Keratinocyte (primary cell): Measurements from ENCODE around the gene TMED5. TPM values are rescaled to one million over a fixed set of nuclear protein-coding genes. Genes with fewer than 3 reads are reported as not detected.
"Not testable (repeated sequence)": the region's sequence is repeated elsewhere in the genome, so short reads cannot be mapped to it uniquely, and the experiment has no call there.

ENCODE experiments used
- DNase-seq: peaks from one replicate; pipeline ENCODE4 v3.0.0-alpha.2; 2011; ENCODE audit warnings: low read depth, missing footprints, low spot score
- FAIRE-seq: peaks from 2 replicates; lab custom pipeline; 2011; peaks lifted over from hg19 to GRCh38; lab: Jason Lieb, UNC
- H2AFZ ChIP-seq: 2 replicates; pipeline ENCODE4 v1.6.0; 2012; ENCODE audit warnings: low read length, control low read depth, inconsistent platforms; ENCODE audit not compliant: control insufficient read depth
- H3K27ac ChIP-seq: 2 replicates; pipeline ENCODE4 v1.5.1; 2011; ENCODE audit warnings: low read length; ENCODE audit not compliant: control insufficient read depth, insufficient read depth
- H3K27me3 ChIP-seq: 3 replicates; pipeline ENCODE4 v1.6.0; 2011; ENCODE audit warnings: low read length; ENCODE audit not compliant: control insufficient read depth, insufficient read depth; ENCODE audit errors: extremely low read depth
- H3K36me3 ChIP-seq, 2 experiments: 2 replicates in 1 of 2; 3 replicates in 1 of 2; pipeline ENCODE4 v1.5.1; 2011; ENCODE audit warnings: low read length in 2 of 2, mild to moderate bottlenecking in 1 of 2; ENCODE audit not compliant: control insufficient read depth in 2 of 2, insufficient read depth in 2 of 2; ENCODE audit errors: extremely low read depth in 1 of 2
- H3K4me1 ChIP-seq: 3 replicates; pipeline ENCODE4 v1.5.1; 2011; ENCODE audit warnings: low read length; ENCODE audit not compliant: control insufficient read depth, insufficient read depth; ENCODE audit errors: extremely low read depth
- H3K4me2 ChIP-seq: 3 replicates; pipeline ENCODE4 v1.6.0; 2011; ENCODE audit warnings: low read depth, low read length; ENCODE audit not compliant: control insufficient read depth, insufficient read depth; ENCODE audit errors: extremely low read depth
- H3K4me3 ChIP-seq, 3 experiments: fragments of 200-600 bp in 1 of 3; sonication (generic) in 1 of 3; 2 replicates in 2 of 3; 3 replicates in 1 of 3; pipeline ENCODE4 v1.5.1; 2011 to 2016; ENCODE audit warnings: low read length in 3 of 3, mild to moderate bottlenecking in 3 of 3, control low read depth in 2 of 3, inconsistent platforms in 1 of 3, low read depth in 1 of 3, mixed read lengths in 1 of 3, mixed run types in 1 of 3, moderate library complexity in 1 of 3; ENCODE audit not compliant: control insufficient read depth in 2 of 3, insufficient read depth in 2 of 3; ENCODE audit errors: extremely low read depth in 1 of 3
- H3K79me2 ChIP-seq: 2 replicates; pipeline ENCODE4 v1.6.0; 2012; ENCODE audit warnings: low read length; ENCODE audit not compliant: control insufficient read depth, insufficient read depth
- H3K9ac ChIP-seq: 3 replicates; pipeline ENCODE4 v1.6.0; 2011; ENCODE audit warnings: low read length; ENCODE audit not compliant: control insufficient read depth, insufficient read depth; ENCODE audit errors: extremely low read depth
- H3K9me1 ChIP-seq: 3 replicates; pipeline ENCODE4 v1.6.0; 2011; ENCODE audit warnings: low read length; ENCODE audit not compliant: control insufficient read depth, insufficient read depth; ENCODE audit errors: extremely low read depth
- H3K9me3 ChIP-seq: 2 replicates; pipeline ENCODE4 v1.5.1; 2012; ENCODE audit warnings: low read depth, low read length; ENCODE audit not compliant: control insufficient read depth
- H4K20me1 ChIP-seq: 3 replicates; pipeline ENCODE4 v1.6.0; 2011; ENCODE audit warnings: low read length; ENCODE audit not compliant: control insufficient read depth, insufficient read depth; ENCODE audit errors: extremely low read depth
- CTCF ChIP-seq, 3 experiments: IDR thresholded peaks in 1 of 3; conservative IDR thresholded peaks in 1 of 3; optimal IDR thresholded peaks in 1 of 3; 2 replicates in 2 of 3; 3 replicates in 1 of 3; pipeline versions ENCODE3 to v1.5.1; 2011; ENCODE audit warnings: low read length in 3 of 3, mild to moderate bottlenecking in 3 of 3, moderate library complexity in 2 of 3, control low read depth in 1 of 3, inconsistent platforms in 1 of 3; ENCODE audit not compliant: insufficient read depth in 2 of 3; ENCODE audit errors: extremely low read depth in 1 of 3
- EZH2 ChIP-seq: IDR thresholded peaks from one replicate; pipeline ENCODE4 v1.6.1; 2012; ENCODE audit warnings: inconsistent platforms, mild to moderate bottlenecking, low read length, moderate library complexity
- dilution Hi-C: fragments of 300-500 bp; cut with MboI; formaldehyde crosslinking; loops from one replicate; pipeline ENCODE4 v1.7.0; 2020; ENCODE audit warnings: low sequenced_read_pairs; ENCODE audit not compliant: extremely low pct_ligation_motif_present
- polyA plus RNA-seq, 5 experiments: library from polyadenylated mRNA; depleted of rRNA in 3 of 5; stranded (reverse) in 3 of 5; stranded (forward) in 1 of 5; unstranded in 1 of 5; fragments of >200 nt; gene quantifications; 1 replicate in 1 of 5; 2 replicates in 3 of 5; 3 replicates in 1 of 5; pipeline versions ENCODE4 v1.2.1 to v1.2.3, GENCODE V29; 2011 to 2012; ENCODE audit warnings: missing spikeins in 2 of 5, low read depth in 1 of 5, low replicate concordance in 1 of 5

Gene TMED5
- polyA plus RNA-seq, 1 donor (not counting 4 experiments of a cell fraction or from before 2014, with no cell fraction given) = 55.4 TPM

DNA sequence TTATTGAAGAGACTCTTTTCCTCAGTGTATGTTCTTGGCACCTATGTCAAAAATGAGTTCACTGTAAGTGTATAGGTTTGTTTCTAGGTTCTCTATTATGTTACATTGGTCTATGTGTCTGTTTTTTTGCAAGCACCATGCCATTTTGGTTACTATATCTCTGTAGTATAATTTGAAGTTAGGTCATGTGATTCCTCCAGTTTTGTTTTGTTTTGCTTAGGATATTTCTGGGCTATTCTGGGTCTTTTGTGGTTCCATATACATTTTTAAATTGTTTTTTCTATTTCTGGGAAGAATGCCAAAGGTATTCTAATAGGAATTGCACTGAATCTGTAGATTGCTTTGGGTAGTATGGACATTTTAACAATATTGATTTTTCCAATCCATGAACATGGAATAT is 13.2 kb downstream of the TMED5 start:
- Histone ChIP-seq H3K36me3 (no peaks in the 10 kb centered on the region), H3K27ac (no peak overlapping the region), H3K79me2 (peaks cover 84% of the 10 kb centered on the region), H4K20me1 (no peaks in the 10 kb centered on the region), H3K4me2 (no peak overlapping the region), H3K27me3 (no peaks in the 10 kb centered on the region), H3K4me1 (no peaks in the 10 kb centered on the region), H3K9me3 (no peaks in the 10 kb centered on the region), H3K4me3 (no peak overlapping the region), H3K9me1 (no peaks in the 10 kb centered on the region), H2AFZ (no peak overlapping the region), H3K9ac (no peak overlapping the region)
- TF ChIP-seq EZH2 = no peak
- no peak for TF ChIP-seq CTCF (optimal IDR thresholded peaks at IDR 0.05 in 1 of 3, IDR thresholded peaks at IDR 0.05 in 1 of 3, conservative IDR thresholded peaks at IDR 0.05 in 1 of 3; ENCODE audit: extremely low read depth in 1 of 3, insufficient read depth in 2 of 3, low read length in 3 of 3)
- no peak for FAIRE-seq
- DNase-seq = no peak
- dilution Hi-C loops = no loop called here

- H3K4me1 ChIP-seq, H3K36me3 ChIP-seq, H3K9me3 ChIP-seq, dilution Hi-C loops, H2AFZ ChIP-seq, H4K20me1 ChIP-seq, DNase-seq, H3K27me3 ChIP-seq, H3K27ac ChIP-seq, FAIRE-seq, H3K4me2 ChIP-seq, H3K9ac ChIP-seq, H3K4me3 ChIP-seq, H3K9me1 ChIP-seq: not testable (repeated sequence)
- H3K79me2 ChIP-seq = peaks cover 78% of the 10 kb centered on the region
Observed at GRCh38 chr1:93165895-93166294, 14.3 kb downstream of the TMED5 start.

DNA sequence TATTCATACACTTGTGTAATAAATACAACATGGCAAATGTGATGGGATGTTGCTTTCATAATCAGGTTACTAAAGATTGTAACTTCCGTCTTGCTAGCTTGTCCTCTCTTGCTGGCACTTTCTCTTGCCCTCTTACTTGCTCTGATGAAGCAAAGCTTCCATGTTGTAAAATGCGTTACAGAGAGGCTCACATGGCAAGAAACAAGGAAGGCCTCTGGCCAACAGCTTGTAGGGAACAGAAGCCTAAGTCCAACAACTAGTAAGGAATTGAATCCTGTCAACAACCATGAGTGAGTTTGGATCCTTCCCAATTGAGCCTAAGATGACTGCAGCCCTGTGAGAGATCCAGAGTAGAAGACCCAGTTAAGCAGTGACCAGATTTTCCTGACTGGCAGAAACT is 15.4 kb downstream of the TMED5 start:
- dilution Hi-C loops = no loop called here
- no peak overlapping the region for H3K4me3 ChIP-seq
- H3K9me1 ChIP-seq = no peaks in the 10 kb centered on the region
- H3K79me2 ChIP-seq = peaks cover 70% of the 10 kb centered on the region
- H3K36me3 ChIP-seq = no peaks in the 10 kb centered on the region
- no peak overlapping the region for H2AFZ ChIP-seq
- no peaks in the 10 kb centered on the region for H3K4me1 ChIP-seq
- TF ChIP-seq CTCF (optimal IDR thresholded peaks at IDR 0.05 in 1 of 3, IDR thresholded peaks at IDR 0.05 in 1 of 3, conservative IDR thresholded peaks at IDR 0.05 in 1 of 3; ENCODE audit: extremely low read depth in 1 of 3, insufficient read depth in 2 of 3, low read length in 3 of 3) = no peak
- TF ChIP-seq EZH2 = no peak
- no peak overlapping the region for H3K4me2 ChIP-seq
- FAIRE-seq (no peak), DNase-seq (no peak)
- no peaks in the 10 kb centered on the region for H3K27me3 ChIP-seq
- H3K9ac ChIP-seq = no peak overlapping the region
- H4K20me1 ChIP-seq = no peaks in the 10 kb centered on the region
- H3K9me3 ChIP-seq = no peaks in the 10 kb centered on the region
- H3K27ac ChIP-seq = no peak overlapping the region

DNA sequence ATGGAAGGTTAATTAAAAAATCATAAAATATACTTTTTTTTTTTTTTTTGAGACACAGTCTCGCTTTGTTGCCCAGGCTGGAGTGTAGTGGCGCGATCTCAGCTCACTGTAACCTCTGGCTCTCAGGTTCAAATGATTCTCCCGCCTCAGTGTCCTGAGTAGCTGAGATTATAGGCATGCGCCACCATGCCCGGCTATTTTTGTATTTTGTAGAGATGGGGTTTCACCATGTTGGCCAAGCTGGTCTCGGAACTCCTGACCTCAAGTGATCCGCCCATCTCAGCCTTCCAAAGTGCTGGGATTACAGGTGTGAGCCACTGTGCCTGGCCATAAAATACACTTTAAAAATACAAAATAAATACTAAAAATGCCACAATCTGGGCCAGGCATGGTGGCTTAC is 16.9 kb downstream of the TMED5 start:
- H3K9me1 ChIP-seq, FAIRE-seq, H3K27me3 ChIP-seq, H3K27ac ChIP-seq, H3K4me1 ChIP-seq, H2AFZ ChIP-seq, H3K9ac ChIP-seq, H3K4me2 ChIP-seq, H3K36me3 ChIP-seq, H4K20me1 ChIP-seq, DNase-seq, H3K4me3 ChIP-seq, dilution Hi-C loops, H3K9me3 ChIP-seq: not testable (repeated sequence)
- peaks cover 56% of the 10 kb centered on the region for H3K79me2 ChIP-seq
